Immature natural killer cell (primary cell): ENCODE data around the gene PIP5K1C. TPM values are rescaled to one million over a fixed set of nuclear protein-coding genes. Genes with fewer than 3 reads are reported as not detected.

Experiments
- DNase-seq, 3 donors: peaks; one replicate each; pipeline ENCODE4 v3.0.0; 2022; ENCODE audit warnings: mixed read lengths in 1 of 3
- H3K27ac Mint-ChIP-seq, 6 donors: one replicate each; pipeline ENCODE4 v1.8.0; 2020; ENCODE audit warnings: mixed read lengths in 6 of 6, mild to moderate bottlenecking in 5 of 6, inconsistent platforms in 4 of 6, moderate library complexity in 3 of 6
- H3K27me3 Mint-ChIP-seq, 3 donors: one replicate each; pipeline ENCODE4 v1.8.0; 2020 to 2021; ENCODE audit warnings: low read depth in 3 of 3, mild to moderate bottlenecking in 3 of 3, mixed read lengths in 3 of 3, moderate library complexity in 3 of 3, inconsistent platforms in 1 of 3
- H3K36me3 Mint-ChIP-seq, 3 donors: one replicate each; pipeline ENCODE4 v1.8.0; 2020; ENCODE audit warnings: mixed read lengths in 3 of 3, inconsistent platforms in 2 of 3, mild to moderate bottlenecking in 2 of 3
- H3K4me1 Mint-ChIP-seq, 2 donors: one replicate each; pipeline ENCODE4 v1.8.0; 2020; ENCODE audit warnings: inconsistent platforms in 2 of 2, mild to moderate bottlenecking in 2 of 2, mixed read lengths in 2 of 2, moderate library complexity in 1 of 2
- H3K4me3 Mint-ChIP-seq, 5 donors: one replicate each; pipeline ENCODE4 v1.8.0; 2020; ENCODE audit warnings: mild to moderate bottlenecking in 5 of 5, mixed read lengths in 5 of 5, inconsistent platforms in 3 of 5, moderate library complexity in 3 of 5
- H3K9me3 Mint-ChIP-seq, 6 donors: one replicate each; pipeline ENCODE4 v1.8.0; 2020; ENCODE audit warnings: mild to moderate bottlenecking in 6 of 6, mixed read lengths in 6 of 6, inconsistent platforms in 4 of 6, moderate library complexity in 3 of 6
- polyA plus RNA-seq, 3 donors: library from polyadenylated mRNA; unstranded; fragments of 300-500 nt; fragmentation: Illumina TruSeq; gene quantifications; one replicate each; pipeline ENCODE4 v1.2.3, GENCODE V29; 2021

PIP5K1C gene
- polyA plus RNA-seq, 3 donors from 2014 or later: 4.3 to 25.7 TPM; not detected in 1

GRCh38 chr19:3695986-3696659 is 4.1 kb downstream of the PIP5K1C start:
- Mint-ChIP-seq H3K4me1 (peaks cover 28 to 48% of the 10 kb centered on the region in 2 donors), H3K4me3 (peak overlapping the region in 1 of 5 donors; percentile 3), H3K27me3 (peaks cover 0 to 9% (median 5%) of the 10 kb centered on the region in 3 donors), H3K27ac (peak overlapping the region in 2 of 6 donors; percentile 49), H3K36me3 (no peaks in the 10 kb centered on the region), H3K9me3 (no peaks in the 10 kb centered on the region)
- no peak for DNase-seq

DNA sequence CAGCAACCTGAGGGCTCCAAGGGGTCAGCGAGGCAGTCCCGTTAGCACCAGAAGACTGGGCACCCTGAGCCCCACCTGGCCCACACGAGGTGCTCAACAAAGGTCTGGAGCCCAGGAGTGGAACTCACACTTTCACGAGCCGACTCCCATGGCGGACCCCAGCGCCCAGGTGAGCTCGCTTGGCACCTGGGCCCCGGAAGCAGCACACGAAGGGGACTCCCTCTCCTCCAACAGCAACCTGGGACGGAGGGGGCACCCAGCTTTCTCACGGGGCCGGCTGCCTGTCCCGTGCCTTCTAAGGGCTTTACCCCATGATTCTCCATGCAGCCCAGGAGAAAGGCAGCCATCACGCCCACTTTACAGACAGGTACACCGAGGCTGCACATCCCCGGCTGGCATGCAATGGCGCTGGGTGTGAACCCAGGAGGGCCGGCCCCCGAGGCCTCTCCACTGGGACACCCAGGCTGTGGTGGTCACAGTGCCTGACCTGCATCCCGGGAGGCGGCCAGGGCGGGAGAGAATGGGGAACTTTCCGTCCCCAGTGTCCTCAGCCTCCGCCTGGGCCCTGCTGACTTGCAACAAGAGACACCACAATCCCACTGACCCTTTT is 5.0 kb downstream of the PIP5K1C start:
- H3K4me1 Mint-ChIP-seq: peaks cover 36 to 48% of the 10 kb centered on the region in 2 donors
- no peak for DNase-seq
- H3K27me3 Mint-ChIP-seq: peaks cover 0 to 15% (median 5%) of the 10 kb centered on the region in 3 donors
- no peak overlapping the region for H3K27ac Mint-ChIP-seq
- no peak overlapping the region for H3K4me3 Mint-ChIP-seq
- no peaks in the 10 kb centered on the region for H3K9me3 Mint-ChIP-seq
- peaks cover 0 to 4% (median 3%) of the 10 kb centered on the region in 3 donors for H3K36me3 Mint-ChIP-seq

GRCh38 chr19:3694361-3695123 is 5.7 kb downstream of the PIP5K1C start:
- no peak overlapping the region for H3K27ac Mint-ChIP-seq
- H3K27me3 Mint-ChIP-seq: peaks cover 0 to 15% (median 5%) of the 10 kb centered on the region in 3 donors
- H3K36me3 Mint-ChIP-seq: peaks cover 0 to 4% (median 3%) of the 10 kb centered on the region in 3 donors
- peaks cover 41 to 53% of the 10 kb centered on the region in 2 donors for H3K4me1 Mint-ChIP-seq
- DNase-seq: no peak
- H3K4me3 Mint-ChIP-seq: no peak overlapping the region
- no peaks in the 10 kb centered on the region for H3K9me3 Mint-ChIP-seq

DNA sequence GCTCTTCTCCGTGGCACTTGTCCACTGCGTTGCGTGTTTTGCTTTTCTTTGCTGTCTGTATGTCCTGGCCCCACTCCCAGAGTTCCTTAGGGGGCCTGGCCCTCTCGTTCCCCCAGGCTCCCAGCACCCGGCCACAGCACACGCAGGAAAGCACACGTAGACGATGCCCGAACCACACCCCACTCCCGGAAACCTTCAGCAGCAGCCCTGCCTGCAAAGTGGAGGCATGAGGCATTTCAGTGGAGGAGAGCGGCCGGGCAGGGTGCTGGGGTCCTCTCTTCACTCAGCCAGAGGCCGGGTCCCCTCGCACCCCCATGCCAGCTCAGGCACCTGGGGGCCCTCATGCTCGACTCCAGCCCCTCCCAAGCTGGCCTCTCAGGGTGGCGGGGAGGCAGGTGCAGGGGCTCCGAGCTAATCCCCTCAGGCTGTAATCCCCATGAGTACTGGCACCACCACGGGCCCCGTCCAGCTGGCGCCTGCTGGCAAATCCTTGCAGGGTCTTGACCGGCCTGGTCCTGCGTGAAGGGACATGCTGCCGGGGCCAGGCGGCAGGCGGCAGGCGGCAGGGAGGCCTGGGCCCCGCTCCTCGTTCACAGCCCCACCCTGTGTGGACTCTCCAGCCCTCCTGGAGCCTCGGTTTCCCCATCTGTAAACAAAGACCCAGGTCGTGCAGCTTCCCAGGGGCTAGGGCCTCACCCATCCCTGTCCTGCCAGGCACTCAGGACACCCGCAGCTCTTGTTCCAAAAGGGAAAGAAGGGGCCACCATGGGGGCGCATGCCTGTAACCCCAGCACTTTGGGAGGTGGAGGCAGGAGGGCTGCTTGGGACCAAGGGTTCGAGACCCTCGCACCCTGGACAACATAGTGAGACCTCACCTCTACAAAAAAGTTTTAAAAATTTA is 7.0 kb downstream of the PIP5K1C start:
- Mint-ChIP-seq H3K4me1 (peaks cover 38 to 49% of the 10 kb centered on the region in 2 donors), H3K4me3 (no peak overlapping the region)

GRCh38 chr19:3692141-3693024 is 7.9 kb downstream of the PIP5K1C start:
- Mint-ChIP-seq H3K4me1 (peaks cover 36 to 47% of the 10 kb centered on the region in 2 donors), H3K9me3 (no peaks in the 10 kb centered on the region), H3K4me3 (no peak overlapping the region), H3K27me3 (peaks cover 0 to 13% (median 5%) of the 10 kb centered on the region in 3 donors), H3K27ac (peak overlapping the region in 2 of 6 donors; percentile 17 to 18), H3K36me3 (peaks cover 0 to 4% (median 3%) of the 10 kb centered on the region in 3 donors)
- DNase-seq: peak; percentile 38 to 47 (median 46)

More for the DNA sequence above, 7.0 kb downstream of the PIP5K1C start:
- no peak for DNase-seq
- peaks cover 0 to 16% (median 5%) of the 10 kb centered on the region in 3 donors for H3K27me3 Mint-ChIP-seq
- H3K27ac Mint-ChIP-seq: peak overlapping the region in 2 of 6 donors; percentile 11 to 18
- no peaks in the 10 kb centered on the region for H3K9me3 Mint-ChIP-seq
- H3K36me3 Mint-ChIP-seq: peaks cover 0 to 4% (median 3%) of the 10 kb centered on the region in 3 donors

DNA sequence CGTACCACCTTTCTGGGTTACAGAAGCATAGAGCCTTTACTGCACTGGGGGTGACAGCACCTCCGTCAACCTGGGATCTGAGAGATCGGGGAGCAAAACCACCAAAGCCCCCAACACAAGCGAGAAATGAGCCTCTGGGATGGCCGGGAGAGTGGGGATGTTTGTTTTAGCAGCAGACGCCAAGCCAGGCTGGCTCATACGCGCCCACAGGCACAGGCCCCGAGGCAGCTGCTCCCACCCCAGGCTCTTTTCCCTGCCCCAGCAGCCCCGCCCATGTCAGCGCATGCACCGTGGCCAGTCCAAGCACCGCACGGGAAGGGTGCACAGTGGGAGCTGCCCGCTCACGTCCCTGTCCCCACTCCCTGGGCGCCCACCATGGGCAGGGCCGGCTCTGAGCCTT is 8.5 kb downstream of the PIP5K1C start:
- Mint-ChIP-seq H3K9me3 (no peaks in the 10 kb centered on the region), H3K4me3 (peak overlapping the region in 1 of 5 donors; percentile 18), H3K27me3 (peaks cover 0 to 16% (median 5%) of the 10 kb centered on the region in 3 donors), H3K27ac (no peak overlapping the region), H3K4me1 (peaks cover 43 to 47% of the 10 kb centered on the region in 2 donors), H3K36me3 (peaks cover 0 to 4% (median 3%) of the 10 kb centered on the region in 3 donors)
- no peak for DNase-seq

DNA sequence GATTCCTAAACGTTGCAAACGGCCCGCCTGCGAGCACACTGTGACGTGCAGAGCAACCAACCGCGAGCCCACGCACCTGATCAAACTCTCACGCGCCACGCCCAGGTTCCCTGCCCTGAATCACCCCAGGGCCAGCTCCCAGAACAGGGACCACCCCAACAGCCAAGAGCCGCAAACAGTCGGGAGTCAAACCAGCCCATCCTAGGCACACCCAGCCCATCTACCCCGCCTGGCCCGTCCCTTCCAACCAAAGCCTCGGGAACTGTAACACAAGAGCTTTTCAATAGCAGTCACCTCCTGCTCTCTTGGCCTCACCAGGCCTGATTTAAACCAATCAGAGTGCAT is 8.9 kb downstream of the PIP5K1C start:
- Mint-ChIP-seq H3K27ac (peak overlapping the region in 1 of 6 donors; percentile 28), H3K4me3 (peak overlapping the region in 1 of 5 donors; percentile 18), H3K4me1 (peaks cover 43 to 46% of the 10 kb centered on the region in 2 donors), H3K36me3 (peaks cover 0 to 4% (median 3%) of the 10 kb centered on the region in 3 donors), H3K27me3 (peaks cover 0 to 17% (median 5%) of the 10 kb centered on the region in 3 donors), H3K9me3 (no peaks in the 10 kb centered on the region)
- no peak for DNase-seq

- H3K27ac Mint-ChIP-seq: peak overlapping the region in 3 of 6 donors; percentile 13 to 51 (median 28)
- no peak overlapping the region for H3K4me3 Mint-ChIP-seq
- H3K36me3 Mint-ChIP-seq: peaks cover 0 to 4% (median 3%) of the 10 kb centered on the region in 3 donors
- DNase-seq: no peak
- H3K9me3 Mint-ChIP-seq: no peaks in the 10 kb centered on the region
- peaks cover 37 to 41% of the 10 kb centered on the region in 2 donors for H3K4me1 Mint-ChIP-seq
- peaks cover 0 to 17% (median 5%) of the 10 kb centered on the region in 3 donors for H3K27me3 Mint-ChIP-seq
Measured at GRCh38 chr19:3690551-3691371, 9.5 kb downstream of the PIP5K1C start.

DNA sequence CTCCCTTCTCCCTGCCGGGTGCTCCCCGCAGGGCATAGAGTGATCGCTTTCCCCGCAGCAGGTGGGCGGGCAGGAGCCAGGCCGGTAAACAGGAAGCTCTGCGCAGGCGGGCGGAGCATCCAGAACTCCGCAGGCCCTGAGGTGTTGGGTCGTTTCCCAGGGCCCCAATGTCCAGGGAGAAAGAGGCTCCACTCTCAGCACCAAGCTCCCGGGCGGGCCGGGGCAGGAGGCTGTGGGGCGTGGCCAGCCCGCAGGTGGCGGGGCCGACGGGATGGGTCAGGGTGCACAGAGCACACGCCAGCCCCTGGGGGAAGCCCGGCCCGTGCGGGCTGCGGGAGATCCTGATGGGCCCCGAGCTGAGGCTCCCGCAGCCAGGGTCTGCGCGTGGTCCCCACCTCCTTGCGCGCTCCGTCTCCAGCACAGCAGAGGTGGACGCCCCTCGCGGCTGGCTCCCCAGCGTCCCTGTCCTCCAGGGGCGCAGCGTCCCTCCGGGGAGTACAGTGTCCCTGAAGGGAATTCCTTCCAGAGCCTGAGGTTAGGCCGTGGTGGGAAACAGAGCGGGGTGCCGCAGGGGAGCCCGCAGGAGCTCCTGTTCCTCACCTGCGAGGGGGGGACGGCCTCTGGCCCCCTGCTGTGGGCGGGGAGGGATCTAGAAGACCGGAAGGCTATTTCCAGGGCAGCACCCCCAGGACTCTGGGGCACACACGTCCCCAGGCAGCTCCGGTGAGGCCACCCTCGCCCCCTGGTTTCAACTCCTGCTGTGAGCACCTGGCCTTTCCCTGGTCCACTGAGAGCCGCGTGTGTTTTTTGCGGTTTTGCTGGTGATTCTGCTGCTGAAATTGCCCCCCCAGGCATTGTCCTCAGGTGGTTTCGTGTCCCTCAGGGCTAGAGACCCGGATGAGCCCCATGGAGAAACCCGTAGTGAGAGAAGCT is 12.2 kb downstream of the PIP5K1C start:
- peaks cover 0 to 14% (median 3%) of the 10 kb centered on the region in 3 donors for H3K27me3 Mint-ChIP-seq
- H3K9me3 Mint-ChIP-seq: no peaks in the 10 kb centered on the region
- H3K36me3 Mint-ChIP-seq: peaks cover 0 to 4% (median 3%) of the 10 kb centered on the region in 3 donors
- peaks cover 43 to 47% of the 10 kb centered on the region in 2 donors for H3K4me1 Mint-ChIP-seq
- peak overlapping the region; percentile 81 to 85 (median 83) for H3K4me3 Mint-ChIP-seq
- peak; percentile 13 to 19 (median 14) for DNase-seq
- H3K27ac Mint-ChIP-seq: peak overlapping the region in 2 of 6 donors; percentile 79 to 87

DNA sequence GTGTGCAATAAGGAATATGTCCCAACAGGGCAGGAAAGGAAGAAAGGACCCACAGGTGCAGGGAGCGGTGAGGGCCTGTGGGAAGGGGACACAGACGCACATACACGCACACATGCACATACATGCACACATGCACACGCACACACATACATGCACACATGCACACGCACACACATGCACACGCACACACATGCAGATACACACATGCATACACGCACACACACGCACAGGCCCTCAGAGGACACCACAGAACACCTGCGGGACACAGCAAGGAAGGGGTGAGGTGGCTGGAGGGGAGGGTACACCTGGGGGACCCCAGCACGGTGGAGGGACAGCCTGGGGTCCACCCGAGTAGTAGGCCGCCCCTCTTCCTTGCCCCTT is 12.9 kb downstream of the PIP5K1C start:
- H3K9me3 Mint-ChIP-seq: no peaks in the 10 kb centered on the region
- peaks cover 0 to 14% (median under 1%) of the 10 kb centered on the region in 3 donors for H3K27me3 Mint-ChIP-seq
- H3K36me3 Mint-ChIP-seq: peaks cover 0 to 4% (median 3%) of the 10 kb centered on the region in 3 donors
- H3K27ac Mint-ChIP-seq: peak overlapping the region; percentile 59 to 87 (median 76)
- no peak for DNase-seq
- H3K4me3 Mint-ChIP-seq: peak overlapping the region; percentile 81 to 85 (median 83)
- H3K4me1 Mint-ChIP-seq: peaks cover 42 to 43% of the 10 kb centered on the region in 2 donors
